ENCODE measurements around the gene DUSP2. TPM values are rescaled to one million over a fixed set of nuclear protein-coding genes. Genes with fewer than 3 reads are reported as not detected.

Gene DUSP2
- total RNA-seq, 2 experiments from 2014 or later: 274 to 279 TPM

DNA sequence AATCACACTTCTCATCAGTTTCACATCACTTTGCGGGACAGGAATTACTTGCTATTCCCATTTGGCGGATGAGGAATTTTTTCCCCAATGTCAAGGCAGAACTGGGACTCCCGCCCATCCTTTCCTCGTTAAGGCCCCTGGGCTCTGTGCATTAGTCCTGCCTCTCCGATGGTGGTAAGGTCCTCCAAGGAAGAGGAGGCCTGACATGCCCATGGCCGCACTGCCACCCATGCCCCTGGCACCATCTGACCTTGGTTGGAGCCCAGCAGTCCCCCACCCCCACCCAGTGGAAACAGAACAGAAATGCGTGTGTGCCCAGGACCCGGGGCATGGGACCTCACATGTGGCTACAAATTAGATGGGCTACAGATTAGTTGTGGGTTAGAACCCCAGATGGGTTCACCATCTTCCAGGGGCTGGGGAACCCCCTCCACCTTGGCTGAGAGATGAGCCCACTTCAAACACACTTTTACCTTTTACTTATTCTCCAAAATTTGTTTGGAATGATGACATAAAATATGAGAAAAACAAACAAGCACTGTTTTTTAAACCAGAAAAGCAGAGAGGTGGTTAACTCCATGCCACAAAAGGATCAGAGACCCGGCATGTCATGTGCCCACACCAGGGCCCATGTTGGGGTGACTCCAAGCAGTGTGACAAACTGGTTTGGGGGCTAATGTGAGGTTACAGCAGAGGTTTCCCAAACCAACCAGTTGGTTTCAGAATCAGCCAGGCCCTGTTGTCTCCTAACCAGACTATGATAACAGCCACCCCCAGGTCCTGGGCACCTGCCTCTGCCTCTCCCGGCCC is 11.0 kb upstream of the DUSP2 start:
- Mint-ChIP-seq H3K27me3 (no peaks in the 10 kb centered on the region), H3K36me3 (peaks cover 10% of the 10 kb centered on the region), H3K9me3 (peaks cover 10% of the 10 kb centered on the region), H3K4me3 (peak overlapping the region; percentile 51), H3K27ac (peak overlapping the region; percentile 88), H3K4me1 (peaks cover 86% of the 10 kb centered on the region)
- DNase-seq: peak; percentile 76

DNA sequence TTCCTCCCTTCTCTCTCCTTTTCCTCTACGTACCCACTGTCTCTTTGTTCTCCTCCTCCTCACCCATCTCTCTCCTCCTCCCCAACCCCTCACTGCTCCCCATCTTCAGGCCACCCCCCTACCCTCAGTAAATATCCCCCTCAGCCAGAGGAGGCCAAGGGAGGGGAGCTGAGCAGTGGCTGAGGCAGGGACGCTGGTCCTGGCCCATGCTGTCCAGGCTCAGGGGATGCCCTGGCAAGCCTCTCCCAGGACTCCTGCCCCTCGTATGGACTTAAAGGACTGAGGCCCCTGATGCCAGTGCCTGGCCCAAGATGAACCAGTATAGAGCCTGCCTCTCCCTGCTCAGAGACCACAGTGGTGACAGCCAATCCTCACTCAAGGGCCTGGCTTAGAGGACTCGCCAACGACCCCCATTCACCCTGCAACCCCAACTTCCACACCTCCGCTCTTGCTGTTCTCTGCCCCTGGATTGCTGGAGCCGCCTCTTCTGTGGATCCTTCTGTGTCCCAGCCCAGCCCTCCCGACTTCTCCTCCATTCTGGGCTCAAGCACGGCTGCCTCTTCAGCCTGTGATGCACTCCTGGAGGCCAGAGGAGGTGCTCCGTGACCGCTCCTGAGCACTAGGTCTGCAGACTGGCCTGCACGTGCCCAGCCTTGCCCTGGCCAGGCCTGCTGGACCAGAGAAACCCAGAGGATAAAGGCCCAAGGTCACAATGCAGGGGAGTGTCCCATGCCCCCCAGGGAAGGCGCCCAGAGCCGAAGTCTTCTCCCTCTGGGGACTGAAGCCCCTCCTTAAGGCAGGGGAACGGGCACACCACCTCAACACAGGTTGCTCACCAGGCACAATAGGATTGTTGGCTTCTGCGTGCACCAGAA is 9.5 kb upstream of the DUSP2 start:
- no peaks in the 10 kb centered on the region for H3K9me3 Mint-ChIP-seq
- H3K4me3 Mint-ChIP-seq: no peak overlapping the region
- peak overlapping the region; percentile 49 for H3K27ac Mint-ChIP-seq
- H3K27me3 Mint-ChIP-seq: no peaks in the 10 kb centered on the region
- DNase-seq: no peak
- peaks cover 84% of the 10 kb centered on the region for H3K4me1 Mint-ChIP-seq
- peaks cover under 1% of the 10 kb centered on the region for H3K36me3 Mint-ChIP-seq

DNA sequence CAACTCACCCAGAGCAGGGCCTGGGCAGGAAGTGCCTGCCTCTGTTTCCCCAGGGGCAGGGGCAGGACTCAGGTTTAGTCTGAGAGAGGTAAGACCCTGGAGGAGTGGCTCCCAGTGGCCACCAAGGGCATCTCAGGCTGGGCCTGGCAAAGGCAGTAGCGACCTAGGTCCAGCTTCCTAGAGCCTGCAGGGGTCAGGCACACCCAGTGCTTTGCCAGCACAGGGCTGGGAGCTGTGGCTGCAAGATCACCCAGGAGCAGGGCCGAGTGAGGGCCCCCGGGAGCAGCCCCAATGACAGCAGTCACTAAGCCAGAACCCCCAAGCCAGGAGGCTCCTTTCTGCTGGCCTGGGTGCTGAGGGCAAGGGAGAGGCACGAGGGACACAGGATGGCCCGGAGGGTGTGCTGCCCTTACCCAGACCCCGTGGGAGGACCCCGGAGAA is 8.8 kb upstream of the DUSP2 start:
- no peaks in the 10 kb centered on the region for H3K27me3 Mint-ChIP-seq
- H3K4me1 Mint-ChIP-seq: peaks cover 84% of the 10 kb centered on the region
- no peak for DNase-seq
- no peak overlapping the region for H3K4me3 Mint-ChIP-seq
- H3K36me3 Mint-ChIP-seq: no peaks in the 10 kb centered on the region
- no peaks in the 10 kb centered on the region for H3K9me3 Mint-ChIP-seq
- no peak overlapping the region for H3K27ac Mint-ChIP-seq

DNA sequence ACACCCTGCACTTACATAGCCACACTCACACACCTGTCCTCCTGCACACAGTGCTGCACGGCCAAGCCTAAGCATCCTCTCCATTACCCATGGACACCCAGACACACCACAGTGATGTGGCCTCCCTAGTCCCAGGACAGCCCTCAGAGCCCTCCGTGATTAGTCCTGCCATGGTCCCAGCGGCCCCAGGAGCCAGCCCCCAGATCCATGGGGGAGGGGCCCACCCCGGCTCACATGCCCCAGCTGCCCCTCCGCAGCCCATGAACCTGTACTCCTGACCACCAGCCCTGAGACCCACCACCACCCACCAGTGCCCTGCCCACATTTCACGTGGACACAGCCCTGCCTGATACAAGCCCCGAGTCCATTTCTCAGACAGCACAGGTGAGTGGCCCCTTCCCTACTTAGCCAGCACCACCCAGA is 8.1 kb upstream of the DUSP2 start:
- Mint-ChIP-seq H3K27me3 (no peaks in the 10 kb centered on the region), H3K36me3 (no peaks in the 10 kb centered on the region), H3K4me3 (no peak overlapping the region), H3K27ac (no peak overlapping the region), H3K9me3 (no peaks in the 10 kb centered on the region), H3K4me1 (peaks cover 84% of the 10 kb centered on the region)
- DNase-seq: no peak

DNA sequence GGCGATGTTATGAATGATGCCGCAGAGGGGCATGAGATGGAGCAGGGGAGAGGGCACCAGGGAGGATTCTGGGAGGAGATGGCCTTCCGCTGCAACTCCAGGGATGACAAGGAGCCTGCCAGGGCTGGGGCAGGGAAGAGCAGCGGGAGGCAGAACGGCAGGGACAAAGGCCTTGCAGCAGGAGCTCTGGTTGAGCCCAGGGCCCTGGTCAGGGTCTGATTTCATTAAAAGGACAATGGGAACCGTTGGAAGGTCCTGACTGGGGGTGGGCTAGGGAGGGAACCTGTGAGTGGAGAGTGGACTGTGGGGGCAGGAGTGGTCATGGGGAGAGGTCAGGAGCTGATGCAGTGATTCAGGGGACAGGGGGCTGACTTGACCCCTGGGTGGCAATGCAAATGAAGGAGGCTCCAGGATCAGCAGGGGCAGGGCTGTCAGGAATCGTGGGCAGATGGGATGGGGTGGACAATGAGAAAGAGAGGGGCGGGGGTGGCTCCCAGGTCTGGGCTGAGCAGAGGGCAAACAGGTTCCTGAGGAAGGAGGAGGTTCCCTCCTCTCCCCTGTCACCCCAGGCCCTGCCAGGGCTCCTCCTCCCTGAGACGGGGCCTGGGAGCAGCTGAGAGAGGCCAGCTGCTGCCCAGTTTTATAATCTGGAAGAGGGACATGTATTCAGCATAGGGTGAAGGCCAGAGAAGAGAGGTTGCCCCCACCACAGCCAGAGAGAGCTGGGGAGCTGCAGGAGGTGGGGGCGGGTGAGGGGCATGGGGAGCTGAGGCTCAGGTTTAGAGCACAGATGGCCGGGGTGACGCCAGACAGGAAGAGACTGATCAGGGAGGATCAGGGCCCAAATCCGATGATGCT is 7.3 kb upstream of the DUSP2 start:
- Mint-ChIP-seq H3K36me3 (no peaks in the 10 kb centered on the region), H3K4me3 (no peak overlapping the region), H3K27ac (no peak overlapping the region), H3K27me3 (no peaks in the 10 kb centered on the region), H3K4me1 (peaks cover 85% of the 10 kb centered on the region), H3K9me3 (no peaks in the 10 kb centered on the region)
- DNase-seq: no peak

DNA sequence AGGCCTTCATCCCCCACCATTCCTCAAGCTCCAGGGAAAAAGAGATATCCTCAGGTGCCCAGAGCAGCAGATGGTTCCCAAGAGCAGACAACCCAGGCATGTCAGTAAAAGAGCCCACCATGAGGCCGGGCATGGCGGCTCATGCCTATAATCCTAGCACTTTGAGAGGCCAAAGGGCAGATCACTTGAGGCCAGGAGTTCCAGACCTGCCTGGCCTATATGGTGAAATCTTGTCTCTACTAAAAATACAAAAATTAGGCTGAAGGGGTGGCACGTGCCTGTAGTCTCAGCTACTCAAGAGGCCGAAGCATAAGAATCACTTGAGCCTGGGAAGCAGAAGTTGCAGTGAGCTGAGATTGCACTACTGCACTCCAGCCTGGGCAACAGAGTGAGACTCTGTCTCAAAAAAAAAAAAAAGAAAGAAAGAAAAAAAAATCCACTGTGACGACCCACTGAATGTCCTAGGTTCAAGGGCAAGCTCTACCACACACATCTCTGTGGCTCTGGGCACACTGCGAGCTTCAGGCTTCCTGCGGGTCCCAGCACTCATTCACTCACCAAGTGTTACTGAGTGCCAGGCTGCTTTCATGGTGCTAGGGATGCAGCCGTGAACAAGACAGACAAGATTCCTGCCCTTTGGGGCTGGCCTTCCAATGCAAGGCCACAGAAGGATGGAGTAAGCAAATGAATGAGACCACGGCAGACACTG is 6.5 kb upstream of the DUSP2 start:
- H3K4me3 Mint-ChIP-seq: no peak overlapping the region
- peaks cover 84% of the 10 kb centered on the region for H3K4me1 Mint-ChIP-seq
- no peaks in the 10 kb centered on the region for H3K27me3 Mint-ChIP-seq
- no peaks in the 10 kb centered on the region for H3K9me3 Mint-ChIP-seq
- H3K36me3 Mint-ChIP-seq: no peaks in the 10 kb centered on the region
- DNase-seq: no peak
- no peak overlapping the region for H3K27ac Mint-ChIP-seq

DNA sequence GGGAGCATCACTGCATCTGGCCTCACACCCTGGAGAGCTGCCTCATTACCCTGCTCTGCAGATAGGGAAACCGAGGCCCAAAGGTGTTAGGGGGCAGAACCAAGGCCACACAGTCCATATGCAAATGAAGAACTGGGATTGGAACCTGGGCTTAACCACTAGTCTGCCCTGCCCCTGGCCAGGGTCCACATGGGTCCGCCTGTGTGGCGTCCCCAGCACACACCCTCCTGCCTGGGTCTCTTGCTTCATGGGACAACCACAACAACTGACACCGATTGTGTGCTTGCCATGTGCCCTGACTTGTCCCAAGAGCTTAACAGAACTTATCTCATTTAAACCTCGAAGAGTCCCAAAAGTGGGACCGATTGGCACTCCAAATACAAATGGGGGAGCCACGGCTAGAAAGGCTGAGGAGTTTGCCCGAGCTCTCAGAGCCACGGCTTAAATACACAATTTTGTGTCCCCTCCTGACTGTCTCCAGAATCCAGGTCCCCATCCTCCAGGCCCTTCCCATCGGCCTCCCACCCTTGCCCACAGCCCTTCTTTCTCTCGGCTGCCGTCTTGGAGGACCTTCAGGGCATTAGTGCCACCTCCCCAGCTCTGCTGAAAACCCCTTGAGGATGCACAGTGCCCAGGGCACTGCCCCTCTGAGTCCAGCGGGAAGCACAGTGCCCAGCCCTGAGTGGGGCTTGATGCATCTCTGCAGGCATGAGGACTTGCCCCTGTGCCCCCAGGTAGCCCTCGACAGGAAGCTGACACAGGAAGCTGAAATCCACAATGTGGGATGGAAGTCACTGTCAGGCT is 5.8 kb upstream of the DUSP2 start:
- H3K4me3 Mint-ChIP-seq: no peak overlapping the region
- no peak overlapping the region for H3K27ac Mint-ChIP-seq
- peaks cover 81% of the 10 kb centered on the region for H3K4me1 Mint-ChIP-seq
- no peaks in the 10 kb centered on the region for H3K9me3 Mint-ChIP-seq
- no peaks in the 10 kb centered on the region for H3K36me3 Mint-ChIP-seq
- no peak for DNase-seq
- H3K27me3 Mint-ChIP-seq: no peaks in the 10 kb centered on the region

DNA sequence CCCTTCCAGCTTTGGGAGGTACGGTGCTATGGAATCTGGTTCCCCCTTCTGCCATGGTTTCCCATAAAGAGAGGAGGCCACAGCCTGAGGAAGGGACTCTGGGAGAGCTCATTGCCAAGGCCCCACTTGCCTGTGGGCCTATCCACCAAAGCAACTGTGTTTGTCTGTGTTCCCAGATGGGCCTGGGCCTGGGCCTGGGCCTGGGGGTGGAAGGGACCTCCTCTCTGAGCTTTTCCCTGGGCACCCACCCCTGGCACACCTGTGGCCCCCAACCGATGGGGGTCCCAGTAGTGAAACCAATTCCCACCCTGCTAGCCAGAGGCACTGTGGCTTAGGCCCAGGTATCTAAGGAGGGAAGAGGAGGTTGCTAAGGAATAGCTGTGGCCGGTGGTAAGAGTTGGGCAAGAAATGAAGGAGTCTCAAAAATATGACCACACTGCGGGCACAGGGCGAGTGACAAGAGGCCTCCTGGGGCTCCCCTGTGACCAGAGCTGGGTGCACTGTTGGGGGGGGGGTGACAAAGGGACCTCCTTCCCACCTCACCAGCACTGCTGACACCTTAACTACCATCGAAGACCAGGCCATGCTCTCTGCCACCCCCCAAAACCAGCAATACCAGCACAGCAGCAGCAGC is 4.9 kb upstream of the DUSP2 start:
- H3K36me3 Mint-ChIP-seq: no peaks in the 10 kb centered on the region
- no peaks in the 10 kb centered on the region for H3K9me3 Mint-ChIP-seq
- peak overlapping the region; percentile 29 for H3K27ac Mint-ChIP-seq
- no peak for DNase-seq
- no peaks in the 10 kb centered on the region for H3K27me3 Mint-ChIP-seq
- H3K4me1 Mint-ChIP-seq: peaks cover 74% of the 10 kb centered on the region
- no peak overlapping the region for H3K4me3 Mint-ChIP-seq

DNA sequence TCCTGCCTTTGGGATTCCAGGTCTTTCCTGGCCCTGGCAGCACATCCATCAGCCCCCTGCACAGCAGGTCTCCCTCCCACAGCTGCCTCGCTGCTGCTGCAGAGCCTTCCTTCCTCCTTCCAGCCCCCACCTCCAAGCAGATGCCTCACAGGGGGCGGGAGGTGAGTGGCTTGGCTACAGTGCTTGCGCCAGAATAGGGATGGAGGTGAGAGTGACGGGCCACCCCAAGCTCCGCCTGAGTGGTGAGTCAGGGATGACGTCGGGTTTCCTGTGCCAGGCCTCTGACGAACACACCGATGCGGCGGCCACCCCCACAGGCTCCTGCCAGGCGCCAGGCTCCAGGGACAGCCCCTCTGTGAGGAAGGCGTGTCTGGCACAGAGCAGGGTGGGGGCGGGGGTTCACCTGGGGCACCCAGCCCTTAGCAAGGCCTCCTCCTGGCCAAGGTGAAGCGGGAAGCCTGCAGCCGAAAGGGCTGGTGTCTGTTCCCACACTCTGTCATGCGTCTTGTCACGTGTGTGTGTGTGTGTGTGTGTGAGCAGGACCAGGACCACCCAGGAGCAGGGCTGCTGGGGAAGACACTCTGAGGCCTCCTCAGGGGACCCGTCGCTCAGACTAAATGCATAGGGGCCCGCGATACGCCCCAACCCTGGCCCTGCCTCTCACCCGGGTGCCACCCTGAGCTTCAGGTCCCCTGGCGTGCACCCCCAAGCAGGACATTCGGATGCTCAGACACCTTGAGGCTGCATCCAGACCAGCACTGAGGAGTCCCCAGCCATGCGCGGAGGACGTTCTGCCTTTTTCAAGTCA is 3.4 kb upstream of the DUSP2 start:
- Mint-ChIP-seq H3K4me3 (peak overlapping the region; percentile 86), H3K36me3 (peaks cover 12% of the 10 kb centered on the region), H3K9me3 (no peaks in the 10 kb centered on the region), H3K27ac (peak overlapping the region; percentile 97), H3K27me3 (no peaks in the 10 kb centered on the region), H3K4me1 (peaks cover 65% of the 10 kb centered on the region)
- peak; percentile 98 for DNase-seq

DNA sequence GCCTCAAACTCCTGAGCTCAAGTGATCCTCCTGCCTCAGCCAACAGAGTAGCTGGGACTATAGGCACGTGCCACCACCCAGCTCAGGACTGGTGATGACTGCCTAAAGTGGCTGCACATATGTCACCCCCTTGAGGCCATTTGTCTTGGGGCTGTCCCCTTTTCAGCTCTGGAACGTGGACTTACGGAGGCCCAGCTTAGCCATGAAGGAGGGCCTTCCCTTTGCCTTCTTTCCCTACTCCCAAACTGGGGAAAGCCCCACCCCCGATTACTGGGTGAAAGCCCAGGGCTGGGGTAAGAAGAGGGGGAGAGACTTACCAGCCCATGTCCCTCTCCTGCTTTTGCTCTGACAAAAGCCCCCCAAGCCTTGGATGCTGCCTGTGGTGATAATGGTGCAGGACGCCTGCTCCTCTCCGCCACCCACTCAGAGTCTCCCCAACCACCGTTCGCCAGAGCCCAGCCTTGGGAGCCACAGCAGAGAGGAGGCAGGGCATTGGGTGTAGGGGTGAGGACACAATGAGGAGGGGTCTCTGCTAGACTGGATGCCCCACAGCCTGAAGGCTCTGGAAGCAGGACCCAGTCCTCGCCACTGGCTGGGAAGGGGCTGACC is 2.5 kb upstream of the DUSP2 start:
- H3K4me3 Mint-ChIP-seq: peak overlapping the region; percentile 86
- DNase-seq: peak; percentile 42
- no peaks in the 10 kb centered on the region for H3K9me3 Mint-ChIP-seq
- H3K27ac Mint-ChIP-seq: peak overlapping the region; percentile 97
- H3K27me3 Mint-ChIP-seq: peaks cover 4% of the 10 kb centered on the region
- peaks cover 56% of the 10 kb centered on the region for H3K4me1 Mint-ChIP-seq
- H3K36me3 Mint-ChIP-seq: peaks cover 21% of the 10 kb centered on the region

DNA sequence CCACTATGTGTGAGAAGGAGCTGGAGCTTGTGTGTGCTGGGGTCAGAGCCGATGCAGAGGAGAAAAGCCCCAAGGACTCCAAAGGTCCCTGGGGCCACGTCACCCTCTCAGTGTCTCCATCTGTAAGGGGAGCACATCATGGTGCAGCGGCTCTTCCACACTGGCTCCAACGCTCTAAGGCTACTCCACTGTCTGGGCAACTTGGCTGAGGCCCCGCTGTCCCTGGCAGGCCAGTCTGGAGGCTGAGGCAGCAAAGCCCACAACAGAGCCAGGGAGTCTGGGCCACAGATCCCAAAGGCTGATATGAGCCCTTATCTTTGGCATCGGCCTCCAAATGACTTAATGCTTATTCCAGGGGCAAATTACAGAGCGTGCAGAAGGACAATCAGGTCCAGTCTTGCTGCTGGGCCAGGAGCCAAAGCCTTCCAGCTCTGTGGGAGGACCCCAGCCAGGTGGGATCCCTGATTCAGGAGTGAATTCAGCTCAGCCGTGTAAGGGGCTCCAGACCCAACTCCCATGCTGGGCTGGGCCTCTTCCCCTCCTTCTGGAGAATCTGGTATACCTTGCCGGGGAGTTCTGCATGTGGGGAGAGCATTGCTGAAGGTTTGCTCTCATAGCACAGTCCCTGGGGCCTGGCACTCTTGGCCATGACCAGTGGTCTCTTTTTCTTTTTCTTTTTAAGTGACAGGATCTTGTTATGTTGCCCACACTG is 1.8 kb upstream of the DUSP2 start:
- no peaks in the 10 kb centered on the region for H3K9me3 Mint-ChIP-seq
- H3K4me3 Mint-ChIP-seq: peak overlapping the region; percentile 86
- H3K27me3 Mint-ChIP-seq: peaks cover 7% of the 10 kb centered on the region
- no peak for DNase-seq
- H3K4me1 Mint-ChIP-seq: peaks cover 57% of the 10 kb centered on the region
- peaks cover 27% of the 10 kb centered on the region for H3K36me3 Mint-ChIP-seq
- H3K27ac Mint-ChIP-seq: peak overlapping the region; percentile 97

All from activated naive CD8-positive, alpha-beta T cell treated with anti-CD3 and anti-CD28 coated beads for 36 hours (primary cell).